SK-N-MC (cell line): ENCODE data around the gene SFXN2.

ENCODE experiments used
- EZH2 ChIP-seq: fragments of 200-600 bp; sonication (generic); IDR thresholded peaks from one replicate; pipeline ENCODE4 v1.6.1; 2017; ENCODE audit warnings: antibody characterized with exemption
- FOXP2 ChIP-seq: optimal IDR thresholded peaks from 2 replicates; pipeline ENCODE3; 2011; ENCODE audit warnings: mild to moderate bottlenecking, moderate library complexity; ENCODE audit not compliant: insufficient read depth; ENCODE audit errors: extremely low read length, control extremely low read depth
- POLR2AphosphoS5 ChIP-seq: IDR thresholded peaks from 2 replicates; pipeline ENCODE4 v1.6.1; 2012; ENCODE audit warnings: mild to moderate bottlenecking, low read depth, low read length, borderline replicate concordance

DNA sequence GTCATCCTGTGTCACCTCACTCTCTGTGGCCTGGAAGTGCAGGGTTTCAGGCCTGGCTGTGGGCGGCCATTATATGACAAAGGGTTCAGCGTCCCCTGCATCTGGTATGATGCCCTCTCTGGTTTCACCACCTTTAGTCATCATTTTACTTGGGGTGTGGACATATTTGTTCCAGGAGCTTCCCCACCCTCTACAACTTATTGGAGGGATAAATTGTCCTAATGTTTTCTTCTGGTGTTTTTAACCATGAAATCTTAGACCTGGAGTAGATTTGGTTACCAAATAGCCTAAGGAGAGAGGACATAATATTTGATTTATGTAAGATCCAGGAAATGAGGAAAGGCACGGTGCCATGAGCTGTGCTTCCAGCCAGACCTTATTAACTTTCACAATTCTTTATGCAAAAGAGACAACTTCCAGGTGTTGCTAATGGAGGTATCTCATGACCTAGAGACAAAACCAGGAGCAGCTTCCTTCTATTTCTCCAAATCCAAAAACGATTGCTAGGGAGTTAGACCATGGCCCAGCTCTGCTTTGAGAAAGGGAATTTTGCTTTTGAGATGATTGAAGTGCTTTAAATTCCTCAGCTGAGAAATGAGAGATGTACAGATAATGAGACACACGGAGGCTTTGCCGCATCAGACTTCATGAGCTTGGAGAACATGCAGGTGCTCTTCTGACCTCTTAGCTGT lies 50.2 kb downstream of the SFXN2 start:
- TF ChIP-seq EZH2 (no peak), POLR2AphosphoS5 (no peak), FOXP2 (no peak)
